Measurements from ENCODE around the gene RXRB.

RXRB gene

GRCh38 chr6:33217246-33217645, 16.8 kb upstream of the RXRB start:
- DNase-seq = no peak
- TF ChIP-seq POLR2A (IDR thresholded peaks at IDR 0.05; ENCODE audit: low read length) (no peak), GATA1 (IDR thresholded peaks at IDR 0.05; ENCODE audit: low read depth, low read length) (no peak)

- no peak for TF ChIP-seq POLR2A (IDR thresholded peaks at IDR 0.05; ENCODE audit: low read length)
- TF ChIP-seq GATA1 (IDR thresholded peaks at IDR 0.05; ENCODE audit: low read depth, low read length) = no peak
- DNase-seq = no peak
Observed at GRCh38 chr6:33216117-33216649, 15.7 kb upstream of the RXRB start.

GRCh38 chr6:33215271-33216116, 15.0 kb upstream of the RXRB start:
- no peak for TF ChIP-seq GATA1 (IDR thresholded peaks at IDR 0.05; ENCODE audit: low read depth, low read length)
- no peak for TF ChIP-seq POLR2A (IDR thresholded peaks at IDR 0.05; ENCODE audit: low read length)
- DNase-seq = no peak

- TF ChIP-seq POLR2A (IDR thresholded peaks at IDR 0.05; ENCODE audit: low read length) (no peak), GATA1 (IDR thresholded peaks at IDR 0.05; ENCODE audit: low read depth, low read length) (no peak)
- DNase-seq = no peak
Observed at GRCh38 chr6:33213989-33214335, 13.5 kb upstream of the RXRB start.

GRCh38 chr6:33213166-33213988, 12.9 kb upstream of the RXRB start:
- DNase-seq = no peak
- TF ChIP-seq GATA1 (IDR thresholded peaks at IDR 0.05; ENCODE audit: low read depth, low read length) (no peak), POLR2A (IDR thresholded peaks at IDR 0.05; ENCODE audit: low read length) (peak; percentile 63)

- no peak for DNase-seq
Observed at GRCh38 chr6:33212857-33213165, 12.3 kb upstream of the RXRB start.

GRCh38 chr6:33211666-33212422, 11.4 kb upstream of the RXRB start:
- TF ChIP-seq POLR2A (IDR thresholded peaks at IDR 0.05; ENCODE audit: low read length) (no peak), GATA1 (IDR thresholded peaks at IDR 0.05; ENCODE audit: low read depth, low read length) (no peak)

More at GRCh38 chr6:33212857-33213165, 12.3 kb upstream of the RXRB start:
- TF ChIP-seq POLR2A (IDR thresholded peaks at IDR 0.05; ENCODE audit: low read length) (no peak), GATA1 (IDR thresholded peaks at IDR 0.05; ENCODE audit: low read depth, low read length) (no peak)

GRCh38 chr6:33211136-33211535, 10.7 kb upstream of the RXRB start:
- TF ChIP-seq GATA1 (IDR thresholded peaks at IDR 0.05; ENCODE audit: low read depth, low read length) (no peak), POLR2A (IDR thresholded peaks at IDR 0.05; ENCODE audit: low read length) (no peak)
- no peak for DNase-seq

More at GRCh38 chr6:33211666-33212422, 11.4 kb upstream of the RXRB start:
- DNase-seq = no peak

GRCh38 chr6:33209856-33210255, 9.4 kb upstream of the RXRB start:
- TF ChIP-seq GATA1 (IDR thresholded peaks at IDR 0.05; ENCODE audit: low read depth, low read length) = no peak
- no peak for TF ChIP-seq POLR2A (IDR thresholded peaks at IDR 0.05; ENCODE audit: low read length)
- no peak for DNase-seq

GRCh38 chr6:33208091-33208967, 7.9 kb upstream of the RXRB start, which contains the start of gene RING1:
Gene RING1 (plus strand): TSS chr6:33208500. CDS start chr6:33208823, 323 bp downstream.
- peak; percentile 87 to 94 for DNase-seq
- TF ChIP-seq POLR2A (IDR thresholded peaks at IDR 0.05; ENCODE audit: low read length) (peak; percentile 90), GATA1 (IDR thresholded peaks at IDR 0.05; ENCODE audit: low read depth, low read length) (no peak)

- TF ChIP-seq GATA1 (IDR thresholded peaks at IDR 0.05; ENCODE audit: low read depth, low read length) (no peak), POLR2A (IDR thresholded peaks at IDR 0.05; ENCODE audit: low read length) (no peak)
Observed at GRCh38 chr6:33207552-33208090, 7.2 kb upstream of the RXRB start.

GRCh38 chr6:33206864-33207551, 6.5 kb upstream of the RXRB start:
- TF ChIP-seq POLR2A (IDR thresholded peaks at IDR 0.05; ENCODE audit: low read length) (no peak), GATA1 (IDR thresholded peaks at IDR 0.05; ENCODE audit: low read depth, low read length) (no peak)
- DNase-seq = peak in 1 of 2 experiments; percentile 21

More at GRCh38 chr6:33207552-33208090, 7.2 kb upstream of the RXRB start:
- peak; percentile 33 to 65 for DNase-seq
